ENCODE data around the gene PADI2. TPM values are rescaled to one million over a fixed set of nuclear protein-coding genes. Genes with fewer than 3 reads are reported as not detected.

Gene PADI2
- total and polyA plus RNA-seq, 2 of the 8 experiments (the other 6 are each of a cell fraction or from before 2014, with no cell fraction given), result 1.6 to 7.5 TPM

GRCh38 chr1:17134724-17135123 lies 15.5 kb upstream of the PADI2 start (continued):
- TF ChIP-seq CHD7 (IDR thresholded peaks at IDR 0.05; ENCODE audit: insufficient replicate concordance, low read length) (no peak), TBP (IDR thresholded peaks at IDR 0.05; ENCODE audit: low read depth, low read length) (no peak), TAF1 (IDR thresholded peaks at IDR 0.05; ENCODE audit: low read depth, low read length) (no peak), JUND (IDR thresholded peaks at IDR 0.05; ENCODE audit: low read length) (no peak), GTF2F1 (IDR thresholded peaks at IDR 0.05; ENCODE audit: borderline replicate concordance, low read depth, low read length) (no peak), KDM4A (IDR thresholded peaks at IDR 0.05; ENCODE audit: low read depth, low read length, severe bottlenecking) (no peak), SIX5 (IDR thresholded peaks at IDR 0.05; ENCODE audit: low read depth, low read length) (no peak), ASH2L (IDR thresholded peaks at IDR 0.05; ENCODE audit: low read length) (no peak), RAD21 (IDR thresholded peaks at IDR 0.05 in 1 of 2, conservative IDR thresholded peaks at IDR 0.05 in 1 of 2; ENCODE audit: low read depth in 2 of 2, low read length in 2 of 2) (no peak), SP4 (IDR thresholded peaks at IDR 0.05; ENCODE audit: low read length) (no peak), RFX5 (IDR thresholded peaks at IDR 0.05; ENCODE audit: borderline replicate concordance, low read depth, low read length) (no peak), MAFK (IDR thresholded peaks at IDR 0.05; ENCODE audit: low read depth, low read length) (no peak), NRF1 (IDR thresholded peaks at IDR 0.05; ENCODE audit: low read depth, low read length) (no peak)
